ENCODE data around the gene GPC5.

- TF ChIP-seq CTCF (IDR thresholded peaks at IDR 0.05) (no peak), POLR2A (IDR thresholded peaks at IDR 0.05) (no peak)
Measured at GRCh38 chr13:92029641-92030040, 631.2 kb downstream of the GPC5 start.
